ENCODE data around the gene DSCAML1.

DNA sequence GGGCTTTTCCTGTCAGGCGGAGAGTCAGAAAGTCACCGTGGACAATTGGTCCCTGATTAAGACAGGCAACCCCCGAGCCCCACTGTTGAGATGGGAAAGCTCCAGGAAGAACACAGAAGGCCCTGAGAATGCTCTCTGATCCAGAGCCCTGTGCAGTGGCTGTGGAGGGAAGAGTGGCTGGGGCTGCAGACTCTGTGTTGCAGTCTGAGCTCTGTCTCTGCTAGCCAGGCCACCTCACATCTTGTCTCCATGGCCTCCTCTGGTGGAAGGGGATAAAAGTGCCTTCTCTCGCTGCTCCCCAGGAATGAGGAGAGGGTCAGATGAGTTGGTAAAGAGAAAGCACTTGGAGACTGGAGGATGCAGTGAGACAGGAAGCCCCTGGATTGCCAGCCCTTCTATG lies 328.1 kb downstream of the DSCAML1 start:
- TF ChIP-seq, protein P1, sequence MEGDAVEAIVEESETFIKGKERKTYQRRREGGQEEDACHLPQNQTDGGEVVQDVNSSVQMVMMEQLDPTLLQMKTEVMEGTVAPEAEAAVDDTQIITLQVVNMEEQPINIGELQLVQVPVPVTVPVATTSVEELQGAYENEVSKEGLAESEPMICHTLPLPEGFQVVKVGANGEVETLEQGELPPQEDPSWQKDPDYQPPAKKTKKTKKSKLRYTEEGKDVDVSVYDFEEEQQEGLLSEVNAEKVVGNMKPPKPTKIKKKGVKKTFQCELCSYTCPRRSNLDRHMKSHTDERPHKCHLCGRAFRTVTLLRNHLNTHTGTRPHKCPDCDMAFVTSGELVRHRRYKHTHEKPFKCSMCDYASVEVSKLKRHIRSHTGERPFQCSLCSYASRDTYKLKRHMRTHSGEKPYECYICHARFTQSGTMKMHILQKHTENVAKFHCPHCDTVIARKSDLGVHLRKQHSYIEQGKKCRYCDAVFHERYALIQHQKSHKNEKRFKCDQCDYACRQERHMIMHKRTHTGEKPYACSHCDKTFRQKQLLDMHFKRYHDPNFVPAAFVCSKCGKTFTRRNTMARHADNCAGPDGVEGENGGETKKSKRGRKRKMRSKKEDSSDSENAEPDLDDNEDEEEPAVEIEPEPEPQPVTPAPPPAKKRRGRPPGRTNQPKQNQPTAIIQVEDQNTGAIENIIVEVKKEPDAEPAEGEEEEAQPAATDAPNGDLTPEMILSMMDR (IDR thresholded peaks at IDR 0.05 in 2 of 3, conservative IDR thresholded peaks at IDR 0.05 in 1 of 3; ENCODE audit: control insufficient read depth in 2 of 3, extremely low read depth in 1 of 3, insufficient read depth in 1 of 3, low read depth in 3 of 3, low read length in 3 of 3) = peak in 2 of 3 experiments; percentile 34 to 43; a peak in 3 of 6 replicates
- TF ChIP-seq BCL11A (IDR thresholded peaks at IDR 0.05; ENCODE audit: low read depth, low read length) (no peak), POLR2A (IDR thresholded peaks at IDR 0.05; ENCODE audit: low read depth, low read length) (no peak)

Data from GM12878 (cell line).